NB4 (cell line): ENCODE data around the gene DPYSL4.

Source experiments
- MYC ChIP-seq: IDR thresholded peaks from 2 replicates; pipeline ENCODE4 v1.6.1; 2011; ENCODE audit warnings: low read depth, low read length
- POLR2A ChIP-seq: IDR thresholded peaks from 2 replicates; pipeline ENCODE4 v1.6.1; 2011; ENCODE audit warnings: mild to moderate bottlenecking; ENCODE audit not compliant: insufficient read length; ENCODE audit errors: extremely low read depth
- TF ChIP-seq, protein P1 (sequence below): IDR thresholded peaks from one replicate; pipeline ENCODE4 v1.5.1; 2012; ENCODE audit warnings: low read depth, low read length
- TF ChIP-seq, protein P2 (sequence below): IDR thresholded peaks from 2 replicates; pipeline ENCODE4 v1.6.1; 2011; ENCODE audit warnings: low read depth, low read length

DNA sequence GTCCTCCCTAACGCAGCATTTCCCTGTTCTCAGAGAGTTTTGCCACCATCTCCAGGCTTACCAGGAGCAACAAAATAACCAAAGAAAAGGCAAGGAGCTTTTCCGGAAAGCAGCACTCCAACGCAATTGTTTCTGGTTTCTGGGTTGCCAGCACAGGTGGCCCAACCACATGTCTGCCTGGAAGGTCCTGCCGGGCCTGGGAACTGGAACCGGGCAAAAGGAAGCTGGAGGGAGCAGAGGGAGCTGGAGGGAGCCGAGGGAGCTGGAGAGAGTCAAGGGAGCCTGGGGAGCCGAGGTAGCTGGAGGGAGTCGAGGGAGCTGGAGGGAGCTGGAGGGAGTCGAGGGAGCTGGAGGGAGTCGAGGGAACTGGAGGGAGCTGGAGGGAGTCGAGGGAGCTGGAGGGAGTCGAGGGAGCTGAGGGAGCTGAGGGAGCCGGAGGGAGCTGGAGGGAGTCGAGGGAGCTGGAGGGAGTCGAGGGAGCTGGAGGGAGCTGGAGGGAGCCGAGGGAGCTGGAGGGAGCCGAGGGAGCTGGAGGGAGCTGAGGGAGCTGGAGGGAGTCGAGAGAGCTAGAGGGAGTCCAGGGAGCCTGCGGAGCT, 66.4 kb downstream of the DPYSL4 start:
- TF ChIP-seq, protein P1, sequence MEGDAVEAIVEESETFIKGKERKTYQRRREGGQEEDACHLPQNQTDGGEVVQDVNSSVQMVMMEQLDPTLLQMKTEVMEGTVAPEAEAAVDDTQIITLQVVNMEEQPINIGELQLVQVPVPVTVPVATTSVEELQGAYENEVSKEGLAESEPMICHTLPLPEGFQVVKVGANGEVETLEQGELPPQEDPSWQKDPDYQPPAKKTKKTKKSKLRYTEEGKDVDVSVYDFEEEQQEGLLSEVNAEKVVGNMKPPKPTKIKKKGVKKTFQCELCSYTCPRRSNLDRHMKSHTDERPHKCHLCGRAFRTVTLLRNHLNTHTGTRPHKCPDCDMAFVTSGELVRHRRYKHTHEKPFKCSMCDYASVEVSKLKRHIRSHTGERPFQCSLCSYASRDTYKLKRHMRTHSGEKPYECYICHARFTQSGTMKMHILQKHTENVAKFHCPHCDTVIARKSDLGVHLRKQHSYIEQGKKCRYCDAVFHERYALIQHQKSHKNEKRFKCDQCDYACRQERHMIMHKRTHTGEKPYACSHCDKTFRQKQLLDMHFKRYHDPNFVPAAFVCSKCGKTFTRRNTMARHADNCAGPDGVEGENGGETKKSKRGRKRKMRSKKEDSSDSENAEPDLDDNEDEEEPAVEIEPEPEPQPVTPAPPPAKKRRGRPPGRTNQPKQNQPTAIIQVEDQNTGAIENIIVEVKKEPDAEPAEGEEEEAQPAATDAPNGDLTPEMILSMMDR = no peak
- TF ChIP-seq POLR2A (no peak), MYC (no peak)
- TF ChIP-seq, protein P2, sequence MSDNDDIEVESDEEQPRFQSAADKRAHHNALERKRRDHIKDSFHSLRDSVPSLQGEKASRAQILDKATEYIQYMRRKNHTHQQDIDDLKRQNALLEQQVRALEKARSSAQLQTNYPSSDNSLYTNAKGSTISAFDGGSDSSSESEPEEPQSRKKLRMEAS = no peak
